ENCODE measurements around the gene GLOD5. TPM values are rescaled to one million over a fixed set of nuclear protein-coding genes. Genes with fewer than 3 reads are reported as not detected.

The GLOD5 gene
- polyA plus RNA-seq, 2 of the 4 experiments (the other 2 are of a cell fraction): not detected

DNA sequence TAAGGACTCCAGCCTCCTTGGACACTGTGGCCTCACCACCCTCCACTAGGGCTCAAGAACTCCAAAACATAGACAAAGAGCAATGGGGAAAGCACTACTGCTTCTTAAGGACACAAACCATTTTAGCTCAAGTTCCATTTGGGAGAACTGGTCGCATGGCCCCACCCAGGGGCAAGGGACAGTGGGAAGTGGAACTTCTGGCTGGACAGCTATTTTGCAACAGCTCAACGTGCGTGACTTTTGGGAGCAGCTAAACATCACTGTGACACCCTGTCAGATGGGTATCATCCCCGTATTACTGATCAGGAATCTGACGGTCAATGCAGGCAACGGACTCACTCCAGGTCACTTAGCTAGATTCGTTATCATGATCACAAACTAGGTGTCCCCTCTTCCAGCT is 9.0 kb upstream of the GLOD5 start:
- Histone ChIP-seq H3K4me1 (0 out of 3 replicates have a peak, but pooled peaks cover 5% of the 10 kb centered on the region), H3K27ac (no peak overlapping the region), H3K4me3 (no peak overlapping the region), H3K9me3 (no peaks in the 10 kb centered on the region), H3K4me2 (no peak overlapping the region)
- FAIRE-seq (no peak), DNase-seq (ENCODE audit: low read depth in 1 of 2, low spot score in 1 of 2) (no peak), ATAC-seq (no peak)
- POLR2A ChIA-PET: no interaction called here
- no peak for TF ChIP-seq HDAC2 (IDR thresholded peaks at IDR 0.05)
- no peak for TF ChIP-seq RAD21 (conservative IDR thresholded peaks at IDR 0.05 in 1 of 2, IDR thresholded peaks at IDR 0.05 in 1 of 2)
- TF ChIP-seq POLR2A (IDR thresholded peaks at IDR 0.05; ENCODE audit: low read length): no peak
- no peak for TF ChIP-seq POLR2AphosphoS2 (conservative IDR thresholded peaks at IDR 0.05; ENCODE audit: low read length)
- TF ChIP-seq, protein P1, sequence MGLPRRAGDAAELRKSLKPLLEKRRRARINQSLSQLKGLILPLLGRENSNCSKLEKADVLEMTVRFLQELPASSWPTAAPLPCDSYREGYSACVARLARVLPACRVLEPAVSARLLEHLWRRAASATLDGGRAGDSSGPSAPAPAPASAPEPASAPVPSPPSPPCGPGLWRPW (IDR thresholded peaks at IDR 0.05): no peak
- no peak for TF ChIP-seq CBX2 (IDR thresholded peaks at IDR 0.05; ENCODE audit: borderline replicate concordance, low read depth)
- no peak for TF ChIP-seq HOXA7 (CRISPR knock-in tag; IDR thresholded peaks at IDR 0.05)
- no peak for TF ChIP-seq HOXB5 (CRISPR knock-in tag; IDR thresholded peaks at IDR 0.05)
- TF ChIP-seq MAFK (IDR thresholded peaks at IDR 0.05; ENCODE audit: partially characterized antibody): no peak
- no peak for TF ChIP-seq JUNB (IDR thresholded peaks at IDR 0.05)
- no peak for TF ChIP-seq MAZ (IDR thresholded peaks at IDR 0.05; ENCODE audit: borderline replicate concordance, low read depth, low read length)
- TF ChIP-seq CBX8 (IDR thresholded peaks at IDR 0.05): no peak
- no peak for TF ChIP-seq RARB (CRISPR knock-in tag; IDR thresholded peaks at IDR 0.05)
- no peak for TF ChIP-seq ZNF302 (CRISPR knock-in tag; IDR thresholded peaks at IDR 0.05)
- no peak for TF ChIP-seq BHLHE40 (IDR thresholded peaks at IDR 0.05; ENCODE audit: low read depth, low read length)
- TF ChIP-seq, protein P2, sequence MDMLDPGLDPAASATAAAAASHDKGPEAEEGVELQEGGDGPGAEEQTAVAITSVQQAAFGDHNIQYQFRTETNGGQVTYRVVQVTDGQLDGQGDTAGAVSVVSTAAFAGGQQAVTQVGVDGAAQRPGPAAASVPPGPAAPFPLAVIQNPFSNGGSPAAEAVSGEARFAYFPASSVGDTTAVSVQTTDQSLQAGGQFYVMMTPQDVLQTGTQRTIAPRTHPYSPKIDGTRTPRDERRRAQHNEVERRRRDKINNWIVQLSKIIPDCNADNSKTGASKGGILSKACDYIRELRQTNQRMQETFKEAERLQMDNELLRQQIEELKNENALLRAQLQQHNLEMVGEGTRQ (IDR thresholded peaks at IDR 0.05): no peak
- CTCF ChIA-PET: interaction anchor here (0.8 to 1.4 kb wide), 2 partner anchors 16 to 31 kb away, joined by 3 to 5 read pairs; no protein-coding TSS in a partner anchor
- WGBS (ENCODE audit: missing lambda C conversion rate): 53% methylated on average over 6 of the region's 7 CpGs

DNA sequence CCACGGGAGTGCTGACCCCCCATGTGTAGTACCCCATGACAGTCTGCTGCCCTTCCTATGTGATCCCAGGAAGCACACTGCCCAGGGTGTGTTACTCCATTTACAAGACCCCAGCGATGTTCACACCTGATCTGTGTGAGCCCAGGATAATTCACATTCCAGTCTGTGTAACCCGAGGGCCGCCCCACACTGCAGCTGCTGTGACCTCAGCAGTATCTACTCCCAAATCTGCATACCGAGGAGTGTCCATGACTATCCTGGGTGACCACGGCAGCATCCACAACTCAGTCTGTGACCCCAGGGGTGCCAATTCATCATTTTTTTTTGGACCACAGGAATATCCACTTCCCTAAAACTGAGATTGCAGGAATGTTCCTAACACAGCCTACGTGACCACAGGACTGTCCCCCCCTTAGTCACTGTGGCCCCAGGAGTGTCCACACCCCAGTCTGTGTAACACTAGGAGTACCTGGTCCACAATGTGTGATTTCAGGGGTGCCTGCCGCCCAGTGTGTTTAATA is 7.8 kb upstream of the GLOD5 start:
- ChIA-PET POLR2A (no interaction called here), CTCF (no interaction called here)
- H3K4me1 ChIP-seq: 0 out of 3 replicates have a peak, but pooled peaks cover 5% of the 10 kb centered on the region
- no peak for TF ChIP-seq RAD21 (conservative IDR thresholded peaks at IDR 0.05 in 1 of 2, IDR thresholded peaks at IDR 0.05 in 1 of 2)
- TF ChIP-seq CBX2 (IDR thresholded peaks at IDR 0.05; ENCODE audit: borderline replicate concordance, low read depth): no peak
- no peak for TF ChIP-seq EP300 (IDR thresholded peaks at IDR 0.05)
- no peak for TF ChIP-seq NPAS2 (CRISPR knock-in tag; IDR thresholded peaks at IDR 0.05; ENCODE audit: borderline replicate concordance)
- no peak for TF ChIP-seq FOSB (CRISPR knock-in tag; IDR thresholded peaks at IDR 0.05)
- TF ChIP-seq, protein P3, sequence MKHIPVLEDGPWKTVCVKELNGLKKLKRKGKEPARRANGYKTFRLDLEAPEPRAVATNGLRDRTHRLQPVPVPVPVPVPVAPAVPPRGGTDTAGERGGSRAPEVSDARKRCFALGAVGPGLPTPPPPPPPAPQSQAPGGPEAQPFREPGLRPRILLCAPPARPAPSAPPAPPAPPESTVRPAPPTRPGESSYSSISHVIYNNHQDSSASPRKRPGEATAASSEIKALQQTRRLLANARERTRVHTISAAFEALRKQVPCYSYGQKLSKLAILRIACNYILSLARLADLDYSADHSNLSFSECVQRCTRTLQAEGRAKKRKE (CRISPR knock-in tag; IDR thresholded peaks at IDR 0.05; ENCODE audit: low read depth): no peak
- no peak for TF ChIP-seq CHD4 (IDR thresholded peaks at IDR 0.05; ENCODE audit: borderline replicate concordance)
- TF ChIP-seq RARB (CRISPR knock-in tag; IDR thresholded peaks at IDR 0.05): no peak
- TF ChIP-seq CBX8 (IDR thresholded peaks at IDR 0.05): no peak
- TF ChIP-seq RFX5 (IDR thresholded peaks at IDR 0.05): no peak
- no peak for TF ChIP-seq HDAC2 (IDR thresholded peaks at IDR 0.05)
- TF ChIP-seq CEBPB (IDR thresholded peaks at IDR 0.05): no peak
- H3K4me2 ChIP-seq: no peak overlapping the region
- 0 out of 6 replicates have a peak, but pooled peaks of 1 of the 2 experiments have one; percentile 28 for ATAC-seq
- H3K9me3 ChIP-seq: no peaks in the 10 kb centered on the region
- DNase-seq (ENCODE audit: low read depth in 1 of 2, low spot score in 1 of 2): no peak
- no peak overlapping the region for H3K4me3 ChIP-seq
- no peak for FAIRE-seq
- no peak overlapping the region for H3K27ac ChIP-seq
- WGBS (ENCODE audit: missing lambda C conversion rate): 63% methylated on average over 4 of the region's 8 CpGs

DNA sequence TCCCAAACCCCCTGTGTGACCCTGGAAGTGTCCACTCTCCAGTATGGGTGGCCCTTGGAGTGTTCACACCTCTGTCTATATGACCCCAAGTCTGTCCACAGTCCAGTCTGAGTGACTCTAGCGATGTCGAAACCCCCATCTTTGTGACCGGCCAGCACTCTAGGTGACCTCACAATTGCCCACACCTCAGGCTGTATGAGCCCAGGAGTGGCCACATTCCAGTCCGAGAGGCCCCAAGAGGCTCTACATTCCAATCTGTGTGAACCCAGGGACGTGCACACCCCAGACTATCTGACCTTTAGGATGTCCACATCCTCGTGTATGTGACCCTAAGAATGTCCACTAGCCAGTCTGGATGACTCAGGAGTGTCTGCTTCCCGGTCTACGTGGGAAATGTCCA is 7.3 kb upstream of the GLOD5 start:
- no peak for FAIRE-seq

More for the DNA sequence above, 7.3 kb upstream of the GLOD5 start:
- no peak overlapping the region for H3K4me2 ChIP-seq
- TF ChIP-seq CBX8 (IDR thresholded peaks at IDR 0.05): no peak
- no peak for TF ChIP-seq ZFP36 (IDR thresholded peaks at IDR 0.05; ENCODE audit: borderline replicate concordance, partially characterized antibody)
- TF ChIP-seq, protein P2 (IDR thresholded peaks at IDR 0.05): no peak
- TF ChIP-seq KDM1A (IDR thresholded peaks at IDR 0.05; ENCODE audit: low read depth): no peak
- TF ChIP-seq HDAC2 (IDR thresholded peaks at IDR 0.05): no peak
- TF ChIP-seq HOXB13 (CRISPR knock-in tag; IDR thresholded peaks at IDR 0.05; ENCODE audit: low read depth): no peak
- TF ChIP-seq BHLHE40 (IDR thresholded peaks at IDR 0.05; ENCODE audit: low read depth, low read length): no peak
- no peak for TF ChIP-seq SMC3 (IDR thresholded peaks at IDR 0.05)
- TF ChIP-seq PHF8 (IDR thresholded peaks at IDR 0.05; ENCODE audit: borderline replicate concordance, low read depth): no peak
- no peak for TF ChIP-seq FOXS1 (CRISPR knock-in tag; IDR thresholded peaks at IDR 0.05)
- TF ChIP-seq NFE2L2 (conservative IDR thresholded peaks at IDR 0.05; ENCODE audit: low read length): no peak
- TF ChIP-seq CHD2 (IDR thresholded peaks at IDR 0.05; ENCODE audit: low read length, partially characterized antibody): no peak
- no peak for TF ChIP-seq MAZ (IDR thresholded peaks at IDR 0.05; ENCODE audit: borderline replicate concordance, low read depth, low read length)
- TF ChIP-seq SREBF2 (IDR thresholded peaks at IDR 0.05): no peak
- no peak for TF ChIP-seq HOXB5 (CRISPR knock-in tag; IDR thresholded peaks at IDR 0.05)
- TF ChIP-seq ZNF302 (CRISPR knock-in tag; IDR thresholded peaks at IDR 0.05): no peak
- no peak for TF ChIP-seq KDM5A (IDR thresholded peaks at IDR 0.05)
- TF ChIP-seq HEYL (CRISPR knock-in tag; IDR thresholded peaks at IDR 0.05): no peak
- no peak for TF ChIP-seq HOXA7 (CRISPR knock-in tag; IDR thresholded peaks at IDR 0.05)
- no peak overlapping the region for H3K4me3 ChIP-seq
- ATAC-seq (peak in 1 of 2 experiments; percentile 47; a peak in 4 of 6 replicates), DNase-seq (ENCODE audit: low read depth in 1 of 2, low spot score in 1 of 2) (peak in 1 of 2 experiments; percentile 29)
- H3K27ac ChIP-seq: no peak overlapping the region
- H3K4me1 ChIP-seq: 0 out of 3 replicates have a peak, but pooled peaks cover 5% of the 10 kb centered on the region
- POLR2A ChIA-PET: no interaction called here
- CTCF ChIA-PET: no interaction called here
- WGBS (ENCODE audit: missing lambda C conversion rate): 34% methylated on average over 6 of the region's 8 CpGs
- H3K9me3 ChIP-seq: no peaks in the 10 kb centered on the region
